GM19452 (cell line): ENCODE results near the gene PTK6.
"Not testable (repeated sequence)": the region's sequence is repeated elsewhere in the genome, so short reads cannot be mapped to it uniquely, and the experiment has no call there.

Experiments
- ATAC-seq: cut with Tn5 transposase; IDR thresholded peaks from one replicate; pipeline ENCODE4 v1.9.1; 2021; ENCODE audit not compliant: unreplicated experiment

Gene PTK6

GRCh38 chr20:63517376-63518309, 19.5 kb downstream of the PTK6 start:
- ATAC-seq, result no peak

DNA sequence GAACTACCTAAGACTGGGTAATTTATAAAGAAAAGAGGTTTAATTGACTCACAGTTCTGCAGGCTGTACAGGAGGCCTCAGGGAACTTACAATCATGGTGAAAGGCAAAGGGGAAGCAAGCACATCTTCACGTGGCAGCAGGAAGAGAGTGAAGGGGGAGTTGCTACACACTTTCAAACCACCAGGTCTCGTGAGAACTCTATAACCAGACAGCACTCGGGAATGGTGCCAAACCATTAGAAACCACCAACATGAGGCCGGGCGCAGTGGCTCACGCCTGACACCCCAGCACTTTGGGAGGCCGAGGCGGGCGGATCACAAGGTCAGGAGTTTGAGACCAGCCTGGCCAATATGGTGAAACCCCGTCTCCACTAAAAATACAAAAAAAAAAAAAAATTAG, 22.7 kb downstream of the PTK6 start:
- not testable (repeated sequence) for ATAC-seq

DNA sequence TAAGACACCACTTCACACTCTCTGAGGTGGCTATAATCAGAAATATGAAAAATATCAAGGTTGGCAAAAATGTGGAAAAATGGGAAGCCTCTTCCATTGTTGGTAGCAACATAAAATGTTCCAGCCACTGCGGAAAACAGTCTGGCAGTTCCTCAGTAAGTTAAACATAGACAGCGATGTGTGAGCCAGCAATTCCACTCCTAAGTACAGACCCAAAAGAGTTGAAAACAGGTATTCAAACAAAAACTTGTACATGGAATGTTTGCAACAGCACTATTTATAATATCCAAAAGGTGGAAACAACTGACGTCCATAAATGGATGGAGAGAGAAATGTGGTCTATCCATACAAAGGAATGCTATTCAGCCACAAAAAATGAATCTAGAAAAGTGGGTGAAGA, 24.0 kb downstream of the PTK6 start:
- ATAC-seq, result no peak

GRCh38 chr20:63509088-63509564, 28.1 kb downstream of the PTK6 start:
- no peak for ATAC-seq

GRCh38 chr20:63508072-63508768, 29.0 kb downstream of the PTK6 start:
- ATAC-seq, result no peak

DNA sequence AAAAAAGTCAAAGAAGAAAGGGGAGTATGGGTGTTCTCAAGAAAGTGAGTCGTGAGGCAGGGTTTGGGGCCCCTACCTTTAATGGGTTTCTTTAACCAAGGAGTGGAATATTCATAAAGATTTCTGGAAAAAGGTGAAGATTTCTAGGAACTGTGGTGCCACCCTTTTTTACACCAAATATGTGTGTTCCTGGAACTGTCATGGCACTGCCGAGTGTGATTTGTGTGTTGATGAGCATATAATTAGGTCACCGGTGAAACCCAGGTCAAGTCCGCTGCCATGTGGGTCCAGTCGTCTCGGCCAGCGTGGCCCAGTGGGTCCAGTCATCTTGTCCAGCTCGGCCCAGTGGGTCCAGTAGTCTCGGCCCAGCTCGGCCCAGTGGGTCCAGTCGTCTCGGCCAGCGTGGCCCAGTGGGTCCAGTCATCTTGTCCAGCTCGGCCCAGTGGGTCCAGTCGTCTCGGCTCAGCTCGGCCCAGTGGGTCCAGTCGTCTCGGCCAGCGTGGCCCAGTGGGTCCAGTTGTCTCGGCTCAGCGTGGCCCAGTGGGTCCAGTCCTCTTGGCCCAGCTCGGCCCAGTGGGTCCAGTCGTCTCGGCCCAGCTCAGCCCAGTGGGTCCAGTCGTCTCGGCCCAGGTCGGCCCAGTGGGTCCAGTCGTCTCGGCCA, 30.0 kb downstream of the PTK6 start:
- ATAC-seq, result no peak

DNA sequence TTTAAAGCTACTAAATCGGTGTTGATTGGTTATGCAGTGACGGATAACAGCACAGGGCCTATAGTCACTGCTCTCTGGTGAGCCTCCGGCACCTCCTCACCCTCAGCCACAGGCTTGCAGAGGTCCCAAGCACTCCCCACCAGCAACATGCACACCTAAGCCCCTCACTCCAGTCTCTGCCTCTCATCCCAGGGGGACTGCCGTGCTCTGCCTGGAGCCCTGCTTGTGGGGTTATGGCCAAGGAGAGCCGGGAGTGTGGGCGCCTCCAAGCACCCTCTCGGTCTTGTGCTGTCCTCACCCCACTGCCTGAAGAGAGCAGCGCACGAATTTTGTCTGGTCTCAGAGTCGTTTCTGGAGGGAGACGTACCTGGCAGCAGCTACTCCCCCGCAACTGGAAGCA, 31.5 kb downstream of the PTK6 start:
- ATAC-seq, result no peak

DNA sequence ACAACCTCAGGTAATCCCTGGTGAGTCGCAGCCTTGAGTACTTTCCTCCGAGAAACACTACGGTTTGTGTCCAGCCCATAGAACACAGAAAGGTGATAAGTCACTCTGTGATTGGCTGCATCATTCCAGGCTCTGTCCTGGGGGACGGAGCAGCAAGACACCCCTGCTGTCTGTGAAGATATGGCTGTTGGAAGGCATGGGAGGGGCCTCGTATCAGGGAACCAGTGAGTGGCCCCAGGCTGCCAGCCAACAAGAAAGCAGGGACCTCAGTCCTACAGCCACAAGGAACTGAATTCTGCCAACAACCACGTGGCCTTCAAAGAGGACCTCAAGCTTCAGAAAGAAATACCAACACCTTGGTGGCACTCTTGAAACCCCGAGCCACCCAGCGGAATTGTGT, 31.9 kb downstream of the PTK6 start:
- no peak for ATAC-seq

- no peak for ATAC-seq
Observed at GRCh38 chr20:63504642-63505041, 32.5 kb downstream of the PTK6 start.

GRCh38 chr20:63503524-63503923, 33.7 kb downstream of the PTK6 start:
- no peak for ATAC-seq

DNA sequence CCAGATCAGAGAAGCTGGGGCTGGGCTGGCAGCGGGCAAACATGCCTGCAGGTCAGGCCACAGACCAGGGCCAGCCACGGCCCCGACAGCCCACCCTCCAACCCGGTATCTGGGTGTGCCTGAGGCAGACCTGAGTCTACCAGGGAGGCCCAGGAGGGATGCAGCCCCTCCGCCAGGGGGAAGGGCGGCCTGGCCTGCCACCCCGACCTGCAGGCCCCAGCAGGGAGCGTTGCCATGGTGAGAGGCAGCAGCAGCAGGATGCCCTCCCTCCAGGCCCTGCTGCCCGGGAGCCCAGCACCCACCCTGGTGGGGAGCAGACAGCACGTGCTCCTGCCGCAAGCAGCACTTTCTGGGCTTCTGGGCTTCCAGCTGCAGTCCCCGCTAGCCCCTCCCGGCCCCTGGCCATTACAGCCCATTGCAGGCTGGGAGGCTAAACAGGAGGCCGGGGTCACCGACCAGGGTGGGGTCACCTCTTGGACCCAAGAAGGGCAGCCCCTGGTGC, 34.5 kb downstream of the PTK6 start:
- no peak for ATAC-seq

- no peak for ATAC-seq
Observed at GRCh38 chr20:63501818-63502670, 35.1 kb downstream of the PTK6 start.

DNA sequence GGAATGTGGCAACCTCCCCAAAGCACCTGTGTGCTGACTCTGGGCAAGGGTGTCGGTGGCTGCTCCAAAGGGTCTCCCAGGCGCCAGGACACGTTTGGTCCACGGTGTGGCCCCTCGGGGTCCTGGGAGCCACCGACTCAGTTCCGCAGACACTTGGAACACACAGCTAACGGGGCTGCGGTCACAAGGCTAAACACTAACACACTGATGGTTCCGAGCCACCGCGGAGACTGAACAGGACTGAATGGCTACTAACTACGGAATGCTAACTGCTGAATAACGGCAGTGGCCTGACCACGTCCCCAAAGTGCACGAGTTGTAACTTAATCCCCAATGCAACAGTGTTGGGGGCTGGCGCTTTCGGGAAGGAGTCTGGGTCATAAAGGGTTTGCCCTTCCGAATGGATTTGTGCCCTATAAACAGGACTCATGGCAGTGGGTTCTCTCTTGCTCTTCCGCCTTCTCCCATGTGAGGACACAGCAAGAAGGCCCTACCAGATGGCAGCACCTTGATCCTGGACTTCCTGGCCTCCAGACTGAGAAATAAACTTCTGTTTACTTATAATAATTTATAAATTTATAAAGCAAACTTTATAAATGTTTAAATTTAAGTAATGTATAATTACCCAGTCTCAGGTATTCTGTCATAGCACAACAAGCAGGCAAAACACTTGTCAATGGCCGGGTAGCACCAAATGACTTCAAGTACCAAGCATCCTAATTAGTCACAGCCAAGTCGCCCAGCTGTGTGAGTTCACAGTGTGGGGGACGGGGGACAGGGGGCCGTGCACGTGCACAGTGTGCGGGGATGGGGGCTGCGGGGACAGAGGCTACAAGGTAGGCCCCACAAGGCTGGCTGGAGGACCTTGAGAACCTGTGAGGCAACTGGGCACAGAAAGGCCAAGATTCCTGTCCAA, 36.0 kb downstream of the PTK6 start:
- ATAC-seq, result no peak

DNA sequence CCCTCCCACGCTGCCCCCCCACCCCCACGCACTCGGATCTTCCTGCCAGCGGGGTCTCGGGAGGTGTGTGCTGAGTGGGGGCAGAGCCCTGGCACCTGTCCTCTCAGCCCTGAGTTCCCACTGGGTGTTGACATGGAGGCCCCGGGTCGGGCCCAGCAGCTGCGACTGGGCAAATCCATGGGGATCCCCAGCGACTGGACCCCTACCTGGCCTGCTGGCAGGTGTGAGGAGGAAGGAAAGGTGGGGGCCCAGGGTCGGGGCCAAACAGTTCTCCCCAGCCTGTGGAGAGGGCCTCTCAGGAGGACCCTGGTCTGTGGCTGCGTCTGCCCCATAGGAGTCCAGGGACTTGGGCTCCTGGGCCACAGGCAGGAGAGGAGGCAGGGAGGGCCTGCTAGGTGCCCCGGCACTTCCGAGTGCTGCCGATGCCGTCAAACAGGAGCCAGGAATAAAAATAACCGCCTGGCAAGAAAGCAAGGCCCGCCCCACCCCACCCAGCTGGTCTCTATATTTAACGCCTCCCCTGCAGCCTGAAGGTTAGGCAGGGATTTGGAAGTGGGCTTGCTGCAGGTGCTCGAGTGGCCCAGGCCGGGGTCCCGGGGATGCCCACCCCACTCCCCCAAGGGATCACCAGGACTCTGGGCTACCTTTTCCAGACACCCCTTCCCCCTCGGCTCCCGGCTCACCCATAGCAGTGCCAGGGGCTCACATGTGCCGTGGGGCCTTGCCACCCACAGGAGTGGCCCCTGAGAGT, 36.9 kb downstream of the PTK6 start:
- no peak for ATAC-seq

- no peak for ATAC-seq
Observed at GRCh38 chr20:63499338-63499969, 37.7 kb downstream of the PTK6 start.

DNA sequence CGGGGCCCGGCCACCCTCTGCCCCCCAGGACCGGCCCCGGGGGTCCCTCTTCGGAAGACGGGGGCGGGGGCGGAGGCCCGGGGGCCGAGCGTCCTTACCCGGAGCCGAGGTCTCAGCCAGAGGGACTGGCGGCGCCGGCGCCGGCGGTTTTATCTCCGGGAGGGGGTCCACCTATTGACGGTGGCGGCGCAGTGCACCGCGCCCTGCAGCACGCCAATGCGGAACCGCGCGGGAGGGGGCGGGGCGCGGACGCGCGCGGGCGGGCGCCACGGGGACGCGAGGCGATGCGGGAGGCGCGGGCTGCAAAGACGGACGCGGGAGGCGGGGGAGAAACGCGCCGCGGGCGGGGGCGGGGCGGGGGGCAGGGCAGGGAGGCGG, 38.2 kb downstream of the PTK6 start, which contains the start of gene EEF1A2:
EEF1A2 (minus strand) TSS at position 124 of the 378 bp plus-strand sequence. CDS start 1,320 bp downstream, outside the sequence.
- ATAC-seq, result no peak

DNA sequence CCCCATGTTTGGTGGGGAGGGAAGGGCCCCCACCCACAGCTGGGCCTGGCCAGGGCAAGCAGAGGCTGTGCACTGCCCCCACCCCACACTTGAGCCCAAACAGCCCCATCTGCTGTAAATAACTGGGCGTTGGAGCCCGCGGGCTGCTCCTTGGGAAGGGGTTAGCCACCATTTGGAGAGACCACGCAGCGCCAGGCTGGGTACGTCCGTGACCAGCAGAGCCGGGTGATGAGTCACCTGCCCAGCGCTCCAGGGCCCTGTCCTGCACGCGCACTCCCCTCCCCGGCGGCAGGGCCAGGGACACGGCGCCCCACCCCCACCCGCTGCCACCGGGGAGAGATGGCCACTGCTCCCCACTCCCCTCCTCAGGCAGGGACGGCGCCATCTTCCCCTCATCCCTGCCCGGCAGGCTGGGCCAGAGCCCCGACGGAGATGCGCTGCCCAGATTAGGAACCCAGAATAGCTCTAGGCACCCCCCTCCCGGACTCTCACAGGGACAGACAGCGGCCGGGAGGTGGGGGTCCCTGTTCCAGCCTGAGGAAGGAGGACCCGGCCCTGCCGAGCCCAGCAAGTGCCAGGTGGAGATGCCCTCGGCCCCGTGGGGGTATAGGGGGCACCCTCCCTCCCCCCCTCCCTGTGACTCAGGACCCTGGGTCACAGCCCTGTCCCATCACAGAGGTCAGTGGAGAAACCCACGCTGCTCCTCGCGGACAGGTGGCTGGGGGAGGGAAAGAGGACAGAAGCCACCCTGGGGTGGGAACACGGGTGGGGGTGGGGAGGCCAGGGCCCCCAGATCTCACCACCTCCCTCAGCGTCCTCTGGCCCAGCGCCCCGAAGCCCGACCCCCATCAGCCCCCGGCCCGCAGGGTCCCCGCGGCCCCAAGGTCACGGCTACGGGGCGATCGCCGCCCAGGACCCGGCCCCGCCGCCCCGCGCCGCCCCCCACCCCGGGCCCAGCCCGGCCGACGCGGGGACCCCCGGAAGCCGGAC, 38.9 kb downstream of the PTK6 start:
- no peak for ATAC-seq
